HG02870 (cell line): ENCODE data around the gene AKNA.

Experiments used
- ATAC-seq: cut with Tn5 transposase; IDR thresholded peaks from one replicate; pipeline ENCODE4 v1.9.1; 2021; ENCODE audit warnings: mild to moderate bottlenecking, moderate library complexity; ENCODE audit not compliant: unreplicated experiment

The AKNA gene

GRCh38 chr9:114376586-114377445, 11.0 kb downstream of the AKNA start:
- no peak for ATAC-seq

- ATAC-seq, result no peak
Measured at GRCh38 chr9:114375386-114376175, 12.2 kb downstream of the AKNA start.

- no peak for ATAC-seq
Measured at GRCh38 chr9:114374936-114375335, 12.8 kb downstream of the AKNA start.

- no peak for ATAC-seq
Measured at GRCh38 chr9:114373960-114374730, 13.6 kb downstream of the AKNA start.

- ATAC-seq, result peak; percentile 88
Measured at GRCh38 chr9:114372921-114373448, 14.8 kb downstream of the AKNA start.

- no peak for ATAC-seq
Measured at GRCh38 chr9:114371973-114372917, 15.5 kb downstream of the AKNA start.

- ATAC-seq, result no peak
Measured at GRCh38 chr9:114371343-114371944, 16.3 kb downstream of the AKNA start.

GRCh38 chr9:114370968-114371320, 16.8 kb downstream of the AKNA start:
- ATAC-seq, result no peak

GRCh38 chr9:114370251-114370967, 17.4 kb downstream of the AKNA start:
- ATAC-seq, result no peak

GRCh38 chr9:114369216-114370130, 18.3 kb downstream of the AKNA start:
- no peak for ATAC-seq

GRCh38 chr9:114367772-114368569, 19.8 kb downstream of the AKNA start:
- ATAC-seq, result no peak

- no peak for ATAC-seq
Measured at GRCh38 chr9:114367366-114367765, 20.4 kb downstream of the AKNA start.

- ATAC-seq, result peak; percentile 63
Measured at GRCh38 chr9:114366334-114367128, 21.3 kb downstream of the AKNA start.

GRCh38 chr9:114365194-114365593, 22.6 kb downstream of the AKNA start:
- no peak for ATAC-seq

GRCh38 chr9:114364134-114365041, 23.4 kb downstream of the AKNA start:
- no peak for ATAC-seq
